Small intestine (tissue), 16 donors: ENCODE data around the gene NIPAL4. TPM values are rescaled to one million over a fixed set of nuclear protein-coding genes. Genes with fewer than 3 reads are reported as not detected.
"Not testable (repeated sequence)": the region's sequence is repeated elsewhere in the genome, so short reads cannot be mapped to it uniquely, and the experiment has no call there.

Experiments
- DNase-seq, 2 donors: peaks; one replicate each; pipeline versions ENCODE4 v3.0.0 to v3.0.0-alpha.2; 2013
- FAIRE-seq: peaks from 2 replicates; lab custom pipeline; 2012; peaks lifted over from hg19 to GRCh38; lab: Jason Lieb, UNC
- H3K27ac ChIP-seq, 3 donors: one replicate each; pipeline ENCODE4 v1.5.1; 2013; ENCODE audit warnings: low read length in 2 of 3, mild to moderate bottlenecking in 2 of 3, control low read depth in 1 of 3, inconsistent platforms in 1 of 3, low read depth in 1 of 3, moderate library complexity in 1 of 3
- H3K27me3 ChIP-seq, 3 donors: one replicate each; pipeline ENCODE4 v1.6.1; 2013; ENCODE audit warnings: low read length in 3 of 3, inconsistent platforms in 1 of 3; ENCODE audit not compliant: control insufficient read depth in 3 of 3, insufficient read depth in 3 of 3
- H3K36me3 ChIP-seq, 3 donors: one replicate each; pipeline ENCODE4 v1.6.1; 2013; ENCODE audit warnings: low read length in 3 of 3, inconsistent platforms in 1 of 3, low read depth in 1 of 3, mild to moderate bottlenecking in 1 of 3, moderate library complexity in 1 of 3; ENCODE audit not compliant: control insufficient read depth in 3 of 3, insufficient read depth in 2 of 3
- H3K4me1 ChIP-seq, 3 donors: one replicate each; pipeline ENCODE4 v1.6.1; 2013; ENCODE audit warnings: low read length in 2 of 3, inconsistent platforms in 1 of 3, low read depth in 1 of 3, mild to moderate bottlenecking in 1 of 3, moderate library complexity in 1 of 3; ENCODE audit not compliant: control insufficient read depth in 3 of 3, insufficient read depth in 2 of 3
- H3K4me3 ChIP-seq, 3 donors: one replicate each; pipeline ENCODE4 v1.5.1; 2013; ENCODE audit warnings: low read length in 3 of 3, control low read depth in 1 of 3, inconsistent platforms in 1 of 3, low read depth in 1 of 3, mild to moderate bottlenecking in 1 of 3, moderate library complexity in 1 of 3
- H3K9me3 ChIP-seq, 2 donors: one replicate each; pipeline ENCODE4 v1.6.1; 2013; ENCODE audit warnings: low read depth in 1 of 2, low read length in 1 of 2; ENCODE audit not compliant: control insufficient read depth in 2 of 2, insufficient read depth in 1 of 2
- WGBS, 3 donors: extraction: QIAGEN DNeasy Blood & Tissue Kit; methylation state at CpG; one replicate each; pipeline ENCODE4 v1.1.7; 2013; 5-methylcytosine and 5-hydroxymethylcytosine counted together
- long read RNA-seq, 10 donors: transcript quantifications; one replicate each; lab custom pipeline, GENCODE V29; 2026
- polyA plus RNA-seq, 4 donors: library from polyadenylated mRNA; stranded (reverse) in 3 of 4; unstranded in 1 of 4; fragments of 200-250 nt in 3 of 4; fragments of 120-200 nt in 1 of 4; gene quantifications; one replicate each; pipeline versions ENCODE4 v1.2.1 to v1.2.3, GENCODE V29; 2013
- donor health status: healthy with polysubstance abuse.
- donor health status: control.
- donor health status: control.
- donor health status: Bipolar disorder and iron deficiency.
- donor health status: healthy.

The NIPAL4 gene
- under 1 TPM in 2 of 4 donors, not detected in 2; 0.10 to 0.21 TPM for polyA plus RNA-seq
- long read RNA-seq, donor 1: 0 reads
- long read RNA-seq, donor 2: 0 reads
- long read RNA-seq, donor 3: 0 reads
- long read RNA-seq, donor 4: 0 reads
- long read RNA-seq, donor 5: 0 reads
- long read RNA-seq, donor 6, partial matches to known transcripts: 0 of 1 reads
- long read RNA-seq, donor 6, other reads (novel, unspliced or antisense): 0 of 1 reads
- long read RNA-seq, donor 7: 0 reads
- long read RNA-seq, donor 8: 0 reads
- long read RNA-seq, donor 9: 0 reads
- long read RNA-seq, donor 10: 0 reads

GRCh38 chr5:157459715-157460599, at the start of gene NIPAL4:
NIPAL4 (plus strand) TSS chr5:157460213; CDS start chr5:157460321, 108 bp downstream.
- Histone ChIP-seq H3K36me3 (no peaks in the 10 kb centered on the region), H3K9me3 (no peaks in the 10 kb centered on the region), H3K4me1 (peaks cover 0 to 4% (median 4%) of the 10 kb centered on the region in 3 donors), H3K4me3 (peak within 1 kb of the TSS in 2 of 3 donors; percentile 0 to 35), H3K27me3 (peaks cover 0 to 24% (median 0%) of the 10 kb centered on the region in 3 donors), H3K27ac (no peak within 1 kb of the TSS)
- WGBS, 3 donors: 1 to 3% (median 2%) methylated on average over 41 to 54 of the region's 54 CpGs
- DNase-seq: peak in 1 of 2 donors; percentile 71
- FAIRE-seq: no peak

- Histone ChIP-seq H3K36me3 (no peaks in the 10 kb centered on the region), H3K9me3 (peaks cover 0 to 8% of the 10 kb centered on the region in 2 donors), H3K27ac (no peak overlapping the region), H3K4me3 (no peak overlapping the region), H3K27me3 (no peaks in the 10 kb centered on the region), H3K4me1 (no peaks in the 10 kb centered on the region)
- no peak for DNase-seq
- no peak for FAIRE-seq
These were observed 44.2 kb upstream of the NIPAL4 start for GRCh38 chr5:157415838-157416237.

GRCh38 chr5:157419521-157419920, 40.5 kb upstream of the NIPAL4 start:
- not testable (repeated sequence) for DNase-seq, H3K4me3 ChIP-seq, H3K27ac ChIP-seq, H3K36me3 ChIP-seq, H3K4me1 ChIP-seq, H3K27me3 ChIP-seq, FAIRE-seq
- WGBS, 3 donors: 95 to 98% (median 95%) methylated on average over 14 to 28 of the region's 30 CpGs
- peaks cover 0 to 13% of the 10 kb centered on the region in 2 donors for H3K9me3 ChIP-seq

GRCh38 chr5:157429920-157430319, 30.1 kb upstream of the NIPAL4 start:
- H3K36me3 ChIP-seq, H3K4me1 ChIP-seq, DNase-seq, H3K9me3 ChIP-seq, FAIRE-seq, H3K27me3 ChIP-seq, H3K4me3 ChIP-seq, H3K27ac ChIP-seq: not testable (repeated sequence)
- WGBS, 3 donors: 94 to 96% (median 94%) methylated on average over 5 of the region's 5 CpGs

- no peaks in the 10 kb centered on the region for H3K27me3 ChIP-seq
- no peak for FAIRE-seq
- DNase-seq: peak; percentile 64 to 69
- H3K36me3 ChIP-seq: no peaks in the 10 kb centered on the region
- H3K4me3 ChIP-seq: no peak overlapping the region
- H3K4me1 ChIP-seq: no peaks in the 10 kb centered on the region
- H3K27ac ChIP-seq: no peak overlapping the region
- 33 to 37% (median 36%) methylated on average over 4 of the region's 4 CpGs for WGBS, 3 donors
- H3K9me3 ChIP-seq: peaks cover 0 to 3% of the 10 kb centered on the region in 2 donors
These were observed 28.3 kb upstream of the NIPAL4 start for GRCh38 chr5:157431544-157432200.

GRCh38 chr5:157434096-157434495, 25.9 kb upstream of the NIPAL4 start:
- no peaks in the 10 kb centered on the region for H3K4me1 ChIP-seq
- no peak for FAIRE-seq
- H3K27ac ChIP-seq: no peak overlapping the region
- H3K9me3 ChIP-seq: peaks cover 0 to 3% of the 10 kb centered on the region in 2 donors
- H3K4me3 ChIP-seq: no peak overlapping the region
- DNase-seq: no peak
- no peaks in the 10 kb centered on the region for H3K36me3 ChIP-seq
- WGBS, 3 donors: 86 to 96% (median 90%) methylated on average over 4 of the region's 4 CpGs
- H3K27me3 ChIP-seq: no peaks in the 10 kb centered on the region

GRCh38 chr5:157443041-157443549, 16.9 kb upstream of the NIPAL4 start:
- Histone ChIP-seq H3K27ac (no peak overlapping the region), H3K4me1 (peaks cover 0 to 9% (median 0%) of the 10 kb centered on the region in 3 donors), H3K4me3 (no peak overlapping the region), H3K9me3 (no peaks in the 10 kb centered on the region), H3K36me3 (no peaks in the 10 kb centered on the region), H3K27me3 (no peaks in the 10 kb centered on the region)
- DNase-seq: no peak
- no peak for FAIRE-seq
- 66 to 89% (median 80%) methylated on average over 7 of the region's 7 CpGs for WGBS, 3 donors

- Histone ChIP-seq H3K27me3 (no peaks in the 10 kb centered on the region), H3K9me3 (no peaks in the 10 kb centered on the region), H3K36me3 (no peaks in the 10 kb centered on the region), H3K27ac (no peak overlapping the region), H3K4me1 (peaks cover 0 to 9% (median 0%) of the 10 kb centered on the region in 3 donors), H3K4me3 (no peak overlapping the region)
- DNase-seq: peak in 1 of 2 donors; percentile 27
- FAIRE-seq: no peak
- 12 to 44% (median 24%) methylated on average over 4 of the region's 4 CpGs for WGBS, 3 donors
These were observed 15.8 kb upstream of the NIPAL4 start for GRCh38 chr5:157444224-157444623.
